GM10248 (cell line): Measurements from ENCODE around the gene CLNK.

ENCODE experiments used
- CTCF ChIA-PET: fragments of 300-600 bp; sonication (Branson Sonifier 250); formaldehyde crosslinking; extraction: SDS; loops from one replicate; lab custom pipeline; 2021; ENCODE audit warnings: antibody characterized with exemption; lab: Yijun Ruan, JAX
- POLR2A ChIA-PET: fragments of 350-650 bp; sonication (Branson Sonifier 250); formaldehyde crosslinking; extraction: SDS; loops from one replicate; lab custom pipeline; 2020; ENCODE audit warnings: antibody characterized with exemption; lab: Yijun Ruan, JAX
- DNase-seq: peaks from one replicate; pipeline ENCODE4 v3.0.0; 2012; ENCODE audit errors: extremely low spot score
- CTCF ChIP-seq: IDR thresholded peaks from 2 replicates; pipeline ENCODE4 v1.5.1; 2012; ENCODE audit warnings: mild to moderate bottlenecking, low read depth; ENCODE audit errors: extremely low read depth, missing control alignments, control extremely low read depth

CLNK gene

GRCh38 chr4:10639100-10639499 lies 45.5 kb downstream of the CLNK start:
- ChIA-PET POLR2A (no interaction called here), CTCF (interaction anchor here (1.7 to 1.8 kb wide), 2 partner anchors 12 to 14 kb away, joined by 4 to 5 read pairs; no protein-coding TSS in a partner anchor)
- no peak for DNase-seq
- no peak for TF ChIP-seq CTCF

GRCh38 chr4:10635091-10635490 lies 49.5 kb downstream of the CLNK start:
- CTCF ChIA-PET: no interaction called here
- TF ChIP-seq CTCF: no peak
- DNase-seq: no peak
- POLR2A ChIA-PET: no interaction called here

GRCh38 chr4:10629394-10629793 lies 55.2 kb downstream of the CLNK start:
- DNase-seq: peak; percentile 29
- POLR2A ChIA-PET: no interaction called here
- TF ChIP-seq CTCF: no peak

GRCh38 chr4:10625131-10625530 lies 59.4 kb downstream of the CLNK start:
- DNase-seq: no peak
- ChIA-PET POLR2A (interaction anchor here (0.7 kb wide), 1 partner anchor 257 kb away, joined by 4 read pairs; no protein-coding TSS in a partner anchor), CTCF (interaction anchor here (1.2 to 1.7 kb wide), 2 partner anchors 8 to 15 kb away, joined by 4 read pairs; no protein-coding TSS in a partner anchor)
- TF ChIP-seq CTCF: no peak

More at GRCh38 chr4:10629394-10629793, 55.2 kb downstream of the CLNK start:
- CTCF ChIA-PET: interaction anchor here (0.9 to 2.1 kb wide), 5 partner anchors 10 to 27 kb away, joined by 3 to 6 read pairs (median 5); no protein-coding TSS in a partner anchor

GRCh38 chr4:10623862-10624261 lies 60.7 kb downstream of the CLNK start:
- DNase-seq: no peak
- POLR2A ChIA-PET: no interaction called here
- no peak for TF ChIP-seq CTCF
- CTCF ChIA-PET: interaction anchor here (0.8 to 3.0 kb wide), 11 partner anchors 9 to 800 kb away, joined by 3 to 12 read pairs (median 5); no protein-coding TSS in a partner anchor

- ChIA-PET CTCF (interaction anchor here (0.8 to 3.0 kb wide), 18 partner anchors 10 to 812 kb away, joined by 3 to 12 read pairs (median 4); no protein-coding TSS in a partner anchor), POLR2A (no interaction called here)
- no peak for DNase-seq
- TF ChIP-seq CTCF: no peak
Observed at GRCh38 chr4:10623241-10623640, 61.3 kb downstream of the CLNK start.
